Measurements from ENCODE around the gene HOXA3. TPM values are rescaled to one million over a fixed set of nuclear protein-coding genes. Genes with fewer than 3 reads are reported as not detected.

HOXA3 gene
- total and polyA plus RNA-seq, 4 donors, result 1.9 to 10.7 (median 6.3) TPM

DNA sequence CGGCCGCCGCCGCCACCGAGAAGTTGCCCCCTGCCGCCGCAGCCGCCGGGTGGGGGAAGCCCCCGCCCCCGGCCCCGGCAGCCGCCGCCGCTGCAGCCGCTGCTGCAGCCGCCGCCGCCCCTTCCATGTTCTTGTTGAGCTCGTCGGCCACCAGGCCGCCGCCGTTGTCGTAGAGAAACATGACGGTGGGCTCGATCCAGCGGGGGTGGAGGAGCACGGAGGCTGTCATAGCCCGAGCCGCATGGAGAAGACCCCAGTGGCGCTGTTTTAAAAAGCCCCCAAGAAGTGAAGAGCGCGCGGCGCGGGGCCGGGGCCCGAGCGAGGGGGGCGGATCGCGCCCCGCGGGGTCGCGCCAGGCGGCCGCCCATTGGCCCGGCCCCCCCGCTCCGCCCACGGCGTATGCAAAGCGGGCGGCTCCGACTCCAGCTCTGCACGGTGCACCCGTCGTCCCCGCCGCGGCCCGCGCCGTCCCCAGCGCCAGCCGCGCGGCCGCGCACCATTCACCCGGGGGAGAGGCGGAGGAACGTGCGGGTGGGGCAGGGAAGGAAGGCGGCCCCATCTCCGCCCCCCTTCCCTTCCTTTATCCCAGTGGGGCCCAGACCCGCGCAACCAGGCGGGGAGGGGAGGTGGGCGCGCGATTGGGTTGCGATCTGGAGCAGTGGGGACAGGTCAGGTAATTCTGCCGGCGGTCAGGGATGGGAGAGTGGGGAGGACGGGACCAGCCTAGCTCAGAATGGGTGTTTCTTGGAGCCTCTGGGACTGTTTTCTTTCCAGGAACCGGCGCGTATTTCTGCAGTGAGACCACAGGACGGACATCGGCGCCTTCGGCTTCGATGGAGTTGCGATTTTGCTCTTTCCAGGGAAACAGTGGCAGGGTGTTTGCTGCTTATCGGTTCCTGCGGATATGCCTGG lies 47.7 kb upstream of the HOXA3 start, which contains the start of gene HOXA13:
TSS of gene HOXA13 (minus strand) at position 243 of the 912 bp plus-strand sequence. CDS start at position 229, 14 bp downstream.
- peaks cover 0 to 12% (median 0%) of the 10 kb centered on the region in 4 donors for H3K9me3 ChIP-seq (ENCODE audit: control insufficient read depth in 4 of 4, insufficient read depth in 3 of 4, low read length in 3 of 4)
- DNase-seq (peak in 1 of 3 donors; percentile 24), ATAC-seq (ENCODE audit: insufficient read depth, low FRiP score) (no peak)
- TF ChIP-seq, protein P1, sequence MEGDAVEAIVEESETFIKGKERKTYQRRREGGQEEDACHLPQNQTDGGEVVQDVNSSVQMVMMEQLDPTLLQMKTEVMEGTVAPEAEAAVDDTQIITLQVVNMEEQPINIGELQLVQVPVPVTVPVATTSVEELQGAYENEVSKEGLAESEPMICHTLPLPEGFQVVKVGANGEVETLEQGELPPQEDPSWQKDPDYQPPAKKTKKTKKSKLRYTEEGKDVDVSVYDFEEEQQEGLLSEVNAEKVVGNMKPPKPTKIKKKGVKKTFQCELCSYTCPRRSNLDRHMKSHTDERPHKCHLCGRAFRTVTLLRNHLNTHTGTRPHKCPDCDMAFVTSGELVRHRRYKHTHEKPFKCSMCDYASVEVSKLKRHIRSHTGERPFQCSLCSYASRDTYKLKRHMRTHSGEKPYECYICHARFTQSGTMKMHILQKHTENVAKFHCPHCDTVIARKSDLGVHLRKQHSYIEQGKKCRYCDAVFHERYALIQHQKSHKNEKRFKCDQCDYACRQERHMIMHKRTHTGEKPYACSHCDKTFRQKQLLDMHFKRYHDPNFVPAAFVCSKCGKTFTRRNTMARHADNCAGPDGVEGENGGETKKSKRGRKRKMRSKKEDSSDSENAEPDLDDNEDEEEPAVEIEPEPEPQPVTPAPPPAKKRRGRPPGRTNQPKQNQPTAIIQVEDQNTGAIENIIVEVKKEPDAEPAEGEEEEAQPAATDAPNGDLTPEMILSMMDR (IDR thresholded peaks at IDR 0.05; ENCODE audit: control extremely low read depth, extremely low read depth), result no peak
- H3K27me3 ChIP-seq (ENCODE audit: control insufficient read depth in 3 of 3, insufficient read depth in 3 of 3, low read length in 2 of 3), result peaks cover 0 to 90% (median 90%) of the 10 kb centered on the region in 3 donors
- no peak within 1 kb of the TSS for H3K4me3 ChIP-seq
- H3K9ac ChIP-seq (ENCODE audit: insufficient read depth in 1 of 2, low read length in 2 of 2), result no peak within 1 kb of the TSS
- H3K36me3 ChIP-seq (ENCODE audit: control insufficient read depth in 4 of 4, insufficient read depth in 4 of 4, low read length in 4 of 4), result no peaks in the 10 kb centered on the region
- WGBS, 2 donors, result 1 to 3% methylated on average over 38 to 99 of the region's 99 CpGs
- peaks cover 0 to 29% (median 5%) of the 10 kb centered on the region in 5 donors for H3K4me1 ChIP-seq (ENCODE audit: control insufficient read depth in 5 of 5, insufficient read depth in 5 of 5, low read length in 5 of 5)
- no peak within 1 kb of the TSS for H3K27ac ChIP-seq (ENCODE audit: low read depth in 1 of 2, low read length in 1 of 2)

DNA sequence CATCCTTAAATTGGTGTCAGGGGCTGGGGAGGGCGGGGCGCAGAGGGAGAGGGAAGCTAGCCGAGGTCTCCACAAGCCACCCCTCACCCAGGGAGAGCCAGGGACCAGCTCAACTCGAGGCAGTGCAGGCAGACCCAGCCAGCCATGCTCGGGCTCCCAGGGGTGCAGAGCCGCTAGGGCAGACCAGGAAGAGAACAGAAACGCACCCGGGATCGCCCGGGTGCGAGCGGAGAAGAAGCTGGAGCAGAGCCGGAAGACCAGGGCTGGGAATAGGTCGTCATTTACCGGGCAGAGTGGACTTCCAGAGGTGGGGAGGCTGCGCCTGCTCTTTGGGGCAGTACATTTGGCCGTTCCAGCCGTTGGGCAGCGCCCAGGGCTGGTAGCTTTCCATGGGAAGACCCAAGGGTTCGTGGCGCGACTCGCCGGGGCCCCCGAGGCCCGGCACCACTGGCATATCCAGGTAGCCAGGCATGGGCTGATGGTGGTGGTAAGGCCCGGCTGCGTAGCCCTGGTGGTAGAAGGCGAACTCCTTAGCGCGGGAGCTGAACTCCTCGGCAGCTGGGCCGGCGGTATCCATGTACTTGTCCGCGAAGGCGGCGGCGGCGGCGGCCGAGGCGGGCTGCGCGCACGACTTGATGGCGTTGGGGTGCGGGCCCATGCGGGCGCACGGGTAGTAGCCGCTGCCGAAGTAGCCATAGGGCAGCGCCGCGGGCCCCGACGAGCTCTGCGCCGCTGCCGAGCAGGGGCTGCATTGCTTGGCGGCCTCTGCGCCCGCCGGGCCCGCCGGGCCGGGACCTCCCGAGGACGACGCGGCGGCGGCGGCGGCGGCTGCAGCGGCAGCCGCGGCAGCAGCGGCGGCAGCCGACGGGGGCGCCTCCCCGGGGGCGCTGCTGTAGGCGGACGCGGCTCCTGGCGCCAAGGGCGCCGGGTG lies 46.8 kb upstream of the HOXA3 start:
- no peak overlapping the region for H3K27ac ChIP-seq (ENCODE audit: low read depth in 1 of 2, low read length in 1 of 2)
- H3K27me3 ChIP-seq (ENCODE audit: control insufficient read depth in 3 of 3, insufficient read depth in 3 of 3, low read length in 2 of 3), result peaks cover 0 to 90% (median 90%) of the 10 kb centered on the region in 3 donors
- DNase-seq (peak in 1 of 3 donors; percentile 24), ATAC-seq (ENCODE audit: insufficient read depth, low FRiP score) (no peak)
- peaks cover 0 to 27% (median 5%) of the 10 kb centered on the region in 5 donors for H3K4me1 ChIP-seq (ENCODE audit: control insufficient read depth in 5 of 5, insufficient read depth in 5 of 5, low read length in 5 of 5)
- H3K4me3 ChIP-seq, result no peak overlapping the region
- H3K9me3 ChIP-seq (ENCODE audit: control insufficient read depth in 4 of 4, insufficient read depth in 3 of 4, low read length in 3 of 4), result peaks cover 0 to 12% (median 0%) of the 10 kb centered on the region in 4 donors
- TF ChIP-seq, protein P1 (IDR thresholded peaks at IDR 0.05; ENCODE audit: control extremely low read depth, extremely low read depth), result no peak
- no peak overlapping the region for H3K9ac ChIP-seq (ENCODE audit: insufficient read depth in 1 of 2, low read length in 2 of 2)
- WGBS, 2 donors, result 4% methylated on average over 53 to 93 of the region's 93 CpGs
- no peaks in the 10 kb centered on the region for H3K36me3 ChIP-seq (ENCODE audit: control insufficient read depth in 4 of 4, insufficient read depth in 4 of 4, low read length in 4 of 4)

DNA sequence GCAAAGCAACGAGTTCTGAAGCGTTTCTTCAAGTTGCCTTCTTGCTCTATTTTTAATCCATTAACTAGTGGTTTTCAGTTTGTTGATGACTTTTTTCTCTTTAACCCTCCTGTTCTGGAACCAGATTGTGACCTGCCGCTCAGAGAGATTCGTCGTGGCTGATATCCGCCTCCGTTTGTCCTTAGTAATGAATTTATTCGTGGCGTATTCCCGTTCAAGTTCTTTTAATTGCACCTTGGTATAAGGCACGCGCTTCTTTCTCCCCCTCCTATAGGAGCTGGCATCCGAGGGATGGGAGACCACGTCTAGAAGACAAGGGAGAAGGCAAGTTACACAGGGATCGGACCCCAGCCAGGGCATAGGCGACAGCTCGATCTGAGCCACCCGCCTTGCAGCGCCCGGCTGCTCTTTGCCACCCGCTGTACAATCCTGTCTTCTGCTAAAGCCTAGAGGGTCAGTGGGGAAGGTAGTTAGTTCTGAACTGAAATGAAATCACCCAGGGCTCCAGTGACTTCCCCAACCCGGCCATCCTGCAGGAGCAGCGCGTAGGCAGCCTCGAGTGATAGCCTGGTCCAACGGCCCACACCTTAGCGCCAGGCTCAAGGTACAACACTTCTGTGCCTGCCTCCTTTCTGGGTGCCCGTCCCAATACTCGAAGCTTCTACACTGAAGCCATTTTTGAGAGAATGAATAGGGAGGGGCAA lies 45.9 kb upstream of the HOXA3 start:
- DNase-seq (peak in 1 of 3 donors; percentile 42), ATAC-seq (ENCODE audit: insufficient read depth, low FRiP score) (no peak)
- H3K27me3 ChIP-seq (ENCODE audit: control insufficient read depth in 3 of 3, insufficient read depth in 3 of 3, low read length in 2 of 3), result peaks cover 0 to 90% (median 90%) of the 10 kb centered on the region in 3 donors
- peaks cover 0 to 27% (median 5%) of the 10 kb centered on the region in 5 donors for H3K4me1 ChIP-seq (ENCODE audit: control insufficient read depth in 5 of 5, insufficient read depth in 5 of 5, low read length in 5 of 5)
- 8 to 12% methylated on average over 29 of the region's 29 CpGs for WGBS, 2 donors
- no peak overlapping the region for H3K27ac ChIP-seq (ENCODE audit: low read depth in 1 of 2, low read length in 1 of 2)
- H3K9me3 ChIP-seq (ENCODE audit: control insufficient read depth in 4 of 4, insufficient read depth in 3 of 4, low read length in 3 of 4), result peaks cover 0 to 12% (median 0%) of the 10 kb centered on the region in 4 donors
- no peak overlapping the region for H3K4me3 ChIP-seq
- no peaks in the 10 kb centered on the region for H3K36me3 ChIP-seq (ENCODE audit: control insufficient read depth in 4 of 4, insufficient read depth in 4 of 4, low read length in 4 of 4)
- TF ChIP-seq, protein P1 (IDR thresholded peaks at IDR 0.05; ENCODE audit: control extremely low read depth, extremely low read depth), result no peak
- H3K9ac ChIP-seq (ENCODE audit: insufficient read depth in 1 of 2, low read length in 2 of 2), result no peak overlapping the region

Data from lung (tissue), 12 donors.